Neural cell (in vitro differentiated cells): ENCODE results near the gene MGA. TPM values are rescaled to one million over a fixed set of nuclear protein-coding genes. Genes with fewer than 3 reads are reported as not detected.

Source experiments
- H2AFZ ChIP-seq: fragments of 200-600, 300-800 bp; sonication (generic), shearing (Covaris generic); 2 replicates; pipeline ENCODE4 v1.6.0; 2014; ENCODE audit warnings: low read depth, mild to moderate bottlenecking, antibody characterized with exemption, low read length, moderate library complexity
- H3F3A ChIP-seq: fragments of 200-600 bp; shearing (Covaris generic); 2 replicates; pipeline ENCODE4 v1.6.1; 2016; ENCODE audit warnings: mild to moderate bottlenecking, moderate library complexity, mixed read lengths, antibody characterized with exemption, low read length; ENCODE audit not compliant: insufficient read depth, poor library complexity, severe bottlenecking
- H3K27ac ChIP-seq: fragments of 200-600, 300-800 bp; sonication (generic), shearing (Covaris generic); 2 replicates; pipeline ENCODE4 v1.5.1; 2014; ENCODE audit warnings: mild to moderate bottlenecking, low read length, moderate library complexity
- H3K27me3 ChIP-seq: fragments of 300-800, 200-600 bp; sonication (generic), shearing (Covaris generic); 2 replicates; pipeline ENCODE4 v1.6.0; 2014; ENCODE audit warnings: mild to moderate bottlenecking, low read depth, low read length, moderate library complexity; ENCODE audit not compliant: insufficient read depth
- H3K36me3 ChIP-seq: fragments of 300-800, 200-600 bp; sonication (generic), shearing (Covaris generic); 2 replicates; pipeline ENCODE4 v1.5.1; 2014; ENCODE audit warnings: mild to moderate bottlenecking, antibody characterized with exemption, low read length, moderate library complexity; ENCODE audit not compliant: insufficient read depth
- H3K4me2 ChIP-seq: fragments of 300-800, 200-600 bp; sonication (generic), shearing (Covaris generic); 2 replicates; pipeline ENCODE4 v1.6.0; 2014; ENCODE audit warnings: mild to moderate bottlenecking, low read length
- H3K4me3 ChIP-seq: fragments of 300-800, 200-600 bp; sonication (generic), shearing (Covaris generic); 2 replicates; pipeline ENCODE4 v1.5.1; 2014; ENCODE audit warnings: mild to moderate bottlenecking, low read length, moderate library complexity
- H3K79me2 ChIP-seq: fragments of 200-600 bp; shearing (Covaris generic); replicated peaks from 2 replicates; pipeline ENCODE4 v1.6.0; 2014; ENCODE audit warnings: mild to moderate bottlenecking, low read length, moderate library complexity; ENCODE audit not compliant: insufficient read depth
- H3K9ac ChIP-seq: fragments of 300-800, 200-600 bp; sonication (generic), shearing (Covaris generic); 2 replicates; pipeline ENCODE4 v1.6.1; 2016; ENCODE audit warnings: mild to moderate bottlenecking, low read length, mixed read lengths
- H3K9me2 ChIP-seq: fragments of 200-600 bp; shearing (Covaris generic); 2 replicates; pipeline ENCODE4 v1.6.1; 2016; ENCODE audit warnings: mild to moderate bottlenecking, low read length, mixed read lengths; ENCODE audit not compliant: insufficient read depth
- H3K9me3 ChIP-seq: fragments of 200-600, 300-800 bp; sonication (generic), shearing (Covaris generic); 2 replicates; pipeline ENCODE4 v1.6.1; 2016; ENCODE audit warnings: mild to moderate bottlenecking, mixed run types, low read length, moderate library complexity, mixed read lengths
- H4K20me1 ChIP-seq: fragments of 200-600 bp; shearing (Covaris generic); 2 replicates; pipeline ENCODE4 v1.6.1; 2016; ENCODE audit warnings: mild to moderate bottlenecking, mixed run types; ENCODE audit not compliant: insufficient read depth
- CTCF ChIP-seq: fragments of 450-650 bp; IDR thresholded peaks from 2 replicates; pipeline ENCODE4 v1.5.1; 2014; ENCODE audit warnings: antibody characterized with exemption, mild to moderate bottlenecking, moderate library complexity; ENCODE audit not compliant: poor library complexity, severe bottlenecking
- EP300 ChIP-seq: fragments of 450-650 bp; conservative IDR thresholded peaks from 2 replicates; pipeline ENCODE4 v1.6.1; 2014; ENCODE audit warnings: antibody characterized with exemption, mild to moderate bottlenecking, moderate library complexity; ENCODE audit not compliant: poor library complexity, severe bottlenecking
- EZH2 ChIP-seq: fragments of 200-600, 300-800 bp; shearing (Covaris generic), sonication (generic); IDR thresholded peaks from 2 replicates; pipeline ENCODE4 v1.6.1; 2014; ENCODE audit warnings: antibody characterized with exemption, low read length, borderline replicate concordance, mild to moderate bottlenecking; ENCODE audit not compliant: insufficient read depth, poor library complexity, severe bottlenecking
- MXI1 ChIP-seq: fragments of 450-650 bp; conservative IDR thresholded peaks from 2 replicates; pipeline ENCODE4 v1.6.1; 2014; ENCODE audit warnings: antibody characterized with exemption, mild to moderate bottlenecking; ENCODE audit not compliant: poor library complexity, severe bottlenecking
- POLR2AphosphoS5 ChIP-seq: IDR thresholded peaks from 2 replicates; pipeline ENCODE4 v1.6.1; 2012
- RAD21 ChIP-seq: fragments of 450-650 bp; conservative IDR thresholded peaks from 2 replicates; pipeline ENCODE4 v1.6.1; 2014; ENCODE audit warnings: antibody characterized with exemption, mild to moderate bottlenecking, moderate library complexity
- REST ChIP-seq: IDR thresholded peaks from 2 replicates; pipeline ENCODE4 v1.6.1; 2012; ENCODE audit warnings: borderline replicate concordance
- SMC3 ChIP-seq: fragments of 450-650 bp; conservative IDR thresholded peaks from 2 replicates; pipeline ENCODE4 v1.6.1; 2014; ENCODE audit warnings: antibody characterized with exemption, mild to moderate bottlenecking, moderate library complexity; ENCODE audit not compliant: poor library complexity
- TAF1 ChIP-seq: IDR thresholded peaks from 2 replicates; pipeline ENCODE4 v1.6.1; 2012; ENCODE audit warnings: low read depth
- polyA plus RNA-seq: library from polyadenylated mRNA; depleted of rRNA; stranded (reverse); fragments of >200 nt; gene quantifications from 2 replicates; pipeline ENCODE4 v1.2.3, GENCODE V29; 2014

Gene MGA
- polyA plus RNA-seq, 1 donor from 2014 or later, result 13.2 TPM

GRCh38 chr15:41653760-41654159, 6.4 kb upstream of the MGA start:
- TF ChIP-seq MXI1 (no peak), EZH2 (no peak), CTCF (no peak), SMC3 (no peak), POLR2AphosphoS5 (no peak), TAF1 (no peak)
- Histone ChIP-seq H3K27me3 (no peaks in the 10 kb centered on the region), H3K4me3 (no peak overlapping the region)

GRCh38 chr15:41655716-41656115, 4.5 kb upstream of the MGA start:
- Histone ChIP-seq H4K20me1 (no peaks in the 10 kb centered on the region), H3K27ac (no peak overlapping the region), H3K9me2 (no peaks in the 10 kb centered on the region), H3K4me3 (no peak overlapping the region), H3K36me3 (no peaks in the 10 kb centered on the region), H3K9ac (no peak overlapping the region), H3K4me2 (no peak overlapping the region), H3K9me3 (no peaks in the 10 kb centered on the region), H3F3A (no peaks in the 10 kb centered on the region), H3K27me3 (no peaks in the 10 kb centered on the region), H2AFZ (no peak overlapping the region), H3K79me2 (no peaks in the 10 kb centered on the region)
- TF ChIP-seq MXI1 (no peak), EP300 (no peak), RAD21 (no peak), CTCF (no peak), SMC3 (no peak)

More at GRCh38 chr15:41653760-41654159, 6.4 kb upstream of the MGA start:
- H2AFZ ChIP-seq, result no peak overlapping the region
- H3F3A ChIP-seq, result no peaks in the 10 kb centered on the region
- no peaks in the 10 kb centered on the region for H3K36me3 ChIP-seq
- no peaks in the 10 kb centered on the region for H3K79me2 ChIP-seq
- H3K9ac ChIP-seq, result no peak overlapping the region
- H4K20me1 ChIP-seq, result no peaks in the 10 kb centered on the region
- no peaks in the 10 kb centered on the region for H3K9me2 ChIP-seq
- no peaks in the 10 kb centered on the region for H3K9me3 ChIP-seq
- no peak overlapping the region for H3K4me2 ChIP-seq
- no peak overlapping the region for H3K27ac ChIP-seq

GRCh38 chr15:41656188-41656587, 4.0 kb upstream of the MGA start:
- H4K20me1 ChIP-seq, result no peaks in the 10 kb centered on the region
- H3K36me3 ChIP-seq, result no peaks in the 10 kb centered on the region
- TF ChIP-seq TAF1, result no peak
- TF ChIP-seq CTCF, result no peak
- no peak for TF ChIP-seq EZH2
- TF ChIP-seq MXI1, result no peak
- no peak for TF ChIP-seq RAD21
- TF ChIP-seq EP300, result no peak
- TF ChIP-seq POLR2AphosphoS5, result no peak
- TF ChIP-seq REST, result no peak
- TF ChIP-seq SMC3, result no peak
- no peaks in the 10 kb centered on the region for H3K9me3 ChIP-seq
- no peak overlapping the region for H3K4me2 ChIP-seq
- no peaks in the 10 kb centered on the region for H3K79me2 ChIP-seq
- H3F3A ChIP-seq, result peaks cover under 1% of the 10 kb centered on the region
- no peak overlapping the region for H2AFZ ChIP-seq
- H3K9ac ChIP-seq, result no peak overlapping the region
- H3K9me2 ChIP-seq, result no peaks in the 10 kb centered on the region
- H3K4me3 ChIP-seq, result no peak overlapping the region
- H3K27ac ChIP-seq, result no peak overlapping the region
- H3K27me3 ChIP-seq, result no peaks in the 10 kb centered on the region
